ENCODE measurements around the gene PLCD1. TPM values are rescaled to one million over a fixed set of nuclear protein-coding genes. Genes with fewer than 3 reads are reported as not detected.

The PLCD1 gene
- polyA plus RNA-seq, 2 donors = 40.1 to 41.2 TPM

DNA sequence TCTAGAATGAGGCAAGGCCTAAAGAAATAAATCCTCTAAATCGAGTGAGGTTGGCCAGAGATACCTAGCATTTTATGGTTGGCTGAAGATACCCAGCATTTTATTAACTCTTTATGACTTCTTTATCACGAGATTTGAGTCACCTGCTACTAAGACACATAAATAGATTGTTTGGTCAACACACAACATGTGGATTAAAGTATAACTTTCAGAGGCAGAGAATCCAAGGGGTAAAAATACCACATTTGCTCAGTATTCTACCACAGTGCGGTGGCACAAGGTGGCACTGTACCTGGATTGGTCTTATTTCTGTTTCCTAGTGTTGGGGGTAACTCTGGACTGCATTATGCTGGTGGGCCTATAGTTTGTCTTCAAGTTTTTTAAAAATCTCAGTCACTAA is 65.8 kb downstream of the PLCD1 start:
- Histone ChIP-seq H3K4me1 (ENCODE audit: control insufficient read depth in 2 of 2, insufficient read depth in 2 of 2, low read length in 1 of 2) (peaks cover 0 to 2% of the 10 kb centered on the region in 2 donors), H3K9me3 (ENCODE audit: control insufficient read depth in 2 of 2, insufficient read depth in 1 of 2, low read depth in 1 of 2, low read length in 1 of 2) (no peaks in the 10 kb centered on the region), H3K36me3 (ENCODE audit: control insufficient read depth in 2 of 2, insufficient read depth in 2 of 2, low read length in 1 of 2) (no peaks in the 10 kb centered on the region), H3K4me3 (ENCODE audit: low read depth in 1 of 2, low read length in 2 of 2) (no peak overlapping the region), H3K27me3 (ENCODE audit: control insufficient read depth in 1 of 2, insufficient read depth in 2 of 2, low read length in 2 of 2) (no peaks in the 10 kb centered on the region), H3K27ac (ENCODE audit: low read depth in 2 of 2, low read length in 1 of 2) (no peak overlapping the region)
- WGBS, 2 donors = 64 to 80% methylated on average over 3 of the region's 3 CpGs

GRCh38 chr3:37963016-37963415 is 66.4 kb downstream of the PLCD1 start:
- Histone ChIP-seq H3K4me1 (ENCODE audit: control insufficient read depth in 2 of 2, insufficient read depth in 2 of 2, low read length in 1 of 2) (peaks cover 0 to 2% of the 10 kb centered on the region in 2 donors), H3K27me3 (ENCODE audit: control insufficient read depth in 1 of 2, insufficient read depth in 2 of 2, low read length in 2 of 2) (no peaks in the 10 kb centered on the region), H3K27ac (ENCODE audit: low read depth in 2 of 2, low read length in 1 of 2) (no peak overlapping the region), H3K9me3 (ENCODE audit: control insufficient read depth in 2 of 2, insufficient read depth in 1 of 2, low read depth in 1 of 2, low read length in 1 of 2) (no peaks in the 10 kb centered on the region), H3K36me3 (ENCODE audit: control insufficient read depth in 2 of 2, insufficient read depth in 2 of 2, low read length in 1 of 2) (no peaks in the 10 kb centered on the region), H3K4me3 (ENCODE audit: low read depth in 1 of 2, low read length in 2 of 2) (no peak overlapping the region)
- WGBS, 2 donors = 71 to 72% methylated on average over 5 of the region's 5 CpGs

GRCh38 chr3:37961622-37962431 is 67.6 kb downstream of the PLCD1 start:
- Histone ChIP-seq H3K9me3 (ENCODE audit: control insufficient read depth in 2 of 2, insufficient read depth in 1 of 2, low read depth in 1 of 2, low read length in 1 of 2) (no peaks in the 10 kb centered on the region), H3K4me3 (ENCODE audit: low read depth in 1 of 2, low read length in 2 of 2) (no peak overlapping the region), H3K4me1 (ENCODE audit: control insufficient read depth in 2 of 2, insufficient read depth in 2 of 2, low read length in 1 of 2) (peaks cover 0 to 6% of the 10 kb centered on the region in 2 donors), H3K36me3 (ENCODE audit: control insufficient read depth in 2 of 2, insufficient read depth in 2 of 2, low read length in 1 of 2) (no peaks in the 10 kb centered on the region), H3K27ac (ENCODE audit: low read depth in 2 of 2, low read length in 1 of 2) (no peak overlapping the region), H3K27me3 (ENCODE audit: control insufficient read depth in 1 of 2, insufficient read depth in 2 of 2, low read length in 2 of 2) (no peaks in the 10 kb centered on the region)
- 50 to 53% methylated on average over 6 of the region's 6 CpGs for WGBS, 2 donors

GRCh38 chr3:37957539-37957936 is 71.9 kb downstream of the PLCD1 start:
- peak overlapping the region; percentile 30 to 47 for H3K27ac ChIP-seq (ENCODE audit: low read depth in 2 of 2, low read length in 1 of 2)
- H3K9me3 ChIP-seq (ENCODE audit: control insufficient read depth in 2 of 2, insufficient read depth in 1 of 2, low read depth in 1 of 2, low read length in 1 of 2) = no peaks in the 10 kb centered on the region
- no peaks in the 10 kb centered on the region for H3K36me3 ChIP-seq (ENCODE audit: control insufficient read depth in 2 of 2, insufficient read depth in 2 of 2, low read length in 1 of 2)
- WGBS, 2 donors = 75 to 76% methylated on average over 7 of the region's 7 CpGs
- no peaks in the 10 kb centered on the region for H3K27me3 ChIP-seq (ENCODE audit: control insufficient read depth in 1 of 2, insufficient read depth in 2 of 2, low read length in 2 of 2)
- peaks cover 3 to 9% of the 10 kb centered on the region in 2 donors for H3K4me1 ChIP-seq (ENCODE audit: control insufficient read depth in 2 of 2, insufficient read depth in 2 of 2, low read length in 1 of 2)
- H3K4me3 ChIP-seq (ENCODE audit: low read depth in 1 of 2, low read length in 2 of 2) = no peak overlapping the region

Other genes with a start within 250 kb of the PLCD1 start
- 10 to 100 TPM in 1 of 2 donors, 1 to 10 TPM in 1; 7.6 to 13.6 TPM for gene CTDSPL, start 167.8 kb downstream of the PLCD1 start, polyA plus RNA-seq
- gene VILL, start 38.9 kb downstream of the PLCD1 start, polyA plus RNA-seq = 10 to 100 TPM in 1 of 2 donors, 1 to 10 TPM in 1; 4.9 to 16.7 TPM
- gene DLEC1, start 9.6 kb upstream of the PLCD1 start, polyA plus RNA-seq = under 1 TPM; 0.16 to 0.39 TPM
- 100 to 1,000 TPM in 1 of 2 donors, 10 to 100 TPM in 1; 79.4 to 101 TPM for gene ACAA1, start 107.5 kb upstream of the PLCD1 start, polyA plus RNA-seq
- gene MYD88, start 109.0 kb upstream of the PLCD1 start, polyA plus RNA-seq = 10 to 100 TPM; 26.5 to 44.0 TPM
- 10 to 100 TPM; 21.7 to 27.5 TPM for gene OXSR1, start 135.9 kb upstream of the PLCD1 start, polyA plus RNA-seq
- under 1 TPM; 0.14 to 0.53 TPM for gene SLC22A13, start 236.2 kb upstream of the PLCD1 start, polyA plus RNA-seq

Measured in esophagus (tissue), 2 donors.